GM23338 (cell line): Measurements from ENCODE around the gene BCL2L2.

ENCODE experiments used
- CREB1 ChIP-seq: fragments of 250-450 bp; sonication (Bioruptor Pico); IDR thresholded peaks from 2 replicates; pipeline ENCODE4 v1.5.0; 2020; ENCODE audit warnings: low read depth, mild to moderate bottlenecking, moderate library complexity
- CTCF ChIP-seq, 2 experiments: fragments of 200-600 bp in 1 of 2; sonication (generic) in 1 of 2; conservative IDR thresholded peaks; 2 replicates each; pipeline versions ENCODE4 v1.5.1 to v1.6.1; 2016 to 2017; ENCODE audit warnings: antibody characterized with exemption in 2 of 2, low read depth in 2 of 2, mild to moderate bottlenecking in 2 of 2, moderate library complexity in 1 of 2
- ETS1 ChIP-seq: IDR thresholded peaks from 2 replicates; pipeline ENCODE4 v1.6.1; 2016; ENCODE audit warnings: antibody characterized with exemption
- EZH2 ChIP-seq: fragments of 200-600 bp; sonication (generic); IDR thresholded peaks from one replicate; pipeline ENCODE4 v1.8.0; 2017; ENCODE audit warnings: antibody characterized with exemption, mild to moderate bottlenecking, low read depth; ENCODE audit not compliant: unreplicated experiment
- EZH2phosphoT487 ChIP-seq: fragments of 200-600 bp; sonication (generic); IDR thresholded peaks from one replicate; pipeline ENCODE4 v1.8.1; 2018; ENCODE audit warnings: antibody characterized with exemption; ENCODE audit not compliant: unreplicated experiment
- JUNB ChIP-seq: IDR thresholded peaks from one replicate; pipeline ENCODE4 v1.6.1; 2016; ENCODE audit warnings: antibody characterized with exemption; ENCODE audit not compliant: unreplicated experiment
- NANOG ChIP-seq: IDR thresholded peaks from 2 replicates; pipeline ENCODE4 v1.6.1; 2016; ENCODE audit warnings: antibody characterized with exemption, borderline replicate concordance
- POLR2AphosphoS5 ChIP-seq: IDR thresholded peaks from 2 replicates; pipeline ENCODE4 v1.6.1; 2016; ENCODE audit warnings: antibody characterized with exemption, low read depth
- STAT1 ChIP-seq: IDR thresholded peaks from one replicate; pipeline ENCODE4 v1.6.1; 2016; ENCODE audit warnings: antibody characterized with exemption; ENCODE audit not compliant: unreplicated experiment
- ZNF114 ChIP-seq: fragments of 250-450 bp; sonication (Bioruptor Pico); IDR thresholded peaks from 2 replicates; pipeline ENCODE4 v1.5.0; 2020; ENCODE audit warnings: mild to moderate bottlenecking, moderate library complexity
- ZNF331 ChIP-seq: fragments of 250-450 bp; sonication (Bioruptor Pico); IDR thresholded peaks from 2 replicates; pipeline ENCODE4 v1.5.0; 2020; ENCODE audit warnings: low read depth, mild to moderate bottlenecking, moderate library complexity
- TF ChIP-seq, protein P1 (sequence below): IDR thresholded peaks from one replicate; pipeline ENCODE4 v1.6.1; 2018; ENCODE audit warnings: antibody characterized with exemption; ENCODE audit not compliant: unreplicated experiment
- TF ChIP-seq, protein P2 (sequence below): fragments of 250-450 bp; sonication (Bioruptor Pico); IDR thresholded peaks from 2 replicates; pipeline ENCODE4 v1.5.0; 2020; ENCODE audit warnings: mild to moderate bottlenecking, moderate library complexity

DNA sequence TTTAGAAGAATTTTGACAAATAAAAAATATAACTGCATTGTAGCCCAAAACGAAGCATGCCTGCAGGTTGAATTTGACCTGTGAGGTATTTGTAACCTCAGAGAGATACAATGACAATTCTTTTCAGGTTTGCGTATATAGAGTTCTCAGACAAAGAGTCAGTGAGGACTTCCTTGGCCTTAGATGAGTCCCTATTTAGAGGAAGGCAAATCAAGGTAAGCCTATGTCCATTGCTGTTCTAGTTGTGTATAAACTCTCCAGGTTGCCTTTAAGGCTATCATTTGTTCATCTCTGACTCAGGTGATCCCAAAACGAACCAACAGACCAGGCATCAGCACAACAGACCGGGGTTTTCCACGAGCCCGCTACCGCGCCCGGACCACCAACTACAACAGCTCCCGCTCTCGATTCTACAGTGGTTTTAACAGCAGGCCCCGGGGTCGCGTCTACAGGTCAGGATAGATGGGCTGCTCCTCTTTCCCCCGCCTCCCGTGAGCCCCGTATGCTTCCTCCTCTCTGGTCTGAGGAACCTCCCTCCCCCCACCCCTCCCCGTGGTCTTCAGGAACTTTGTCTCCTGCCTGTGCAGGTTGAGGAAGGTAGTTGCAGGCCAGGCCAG is 17.3 kb downstream of the BCL2L2 start:
- TF ChIP-seq CTCF (conservative IDR thresholded peaks at IDR 0.05; ENCODE audit: low read depth in 2 of 2) (no peak), POLR2AphosphoS5 (no peak), CREB1 (CRISPR knock-in tag) (no peak), EZH2phosphoT487 (no peak), EZH2 (no peak), ETS1 (no peak), JUNB (no peak), NANOG (no peak), ZNF114 (CRISPR knock-in tag) (no peak), STAT1 (no peak), ZNF331 (CRISPR knock-in tag) (no peak)
- TF ChIP-seq, protein P1, sequence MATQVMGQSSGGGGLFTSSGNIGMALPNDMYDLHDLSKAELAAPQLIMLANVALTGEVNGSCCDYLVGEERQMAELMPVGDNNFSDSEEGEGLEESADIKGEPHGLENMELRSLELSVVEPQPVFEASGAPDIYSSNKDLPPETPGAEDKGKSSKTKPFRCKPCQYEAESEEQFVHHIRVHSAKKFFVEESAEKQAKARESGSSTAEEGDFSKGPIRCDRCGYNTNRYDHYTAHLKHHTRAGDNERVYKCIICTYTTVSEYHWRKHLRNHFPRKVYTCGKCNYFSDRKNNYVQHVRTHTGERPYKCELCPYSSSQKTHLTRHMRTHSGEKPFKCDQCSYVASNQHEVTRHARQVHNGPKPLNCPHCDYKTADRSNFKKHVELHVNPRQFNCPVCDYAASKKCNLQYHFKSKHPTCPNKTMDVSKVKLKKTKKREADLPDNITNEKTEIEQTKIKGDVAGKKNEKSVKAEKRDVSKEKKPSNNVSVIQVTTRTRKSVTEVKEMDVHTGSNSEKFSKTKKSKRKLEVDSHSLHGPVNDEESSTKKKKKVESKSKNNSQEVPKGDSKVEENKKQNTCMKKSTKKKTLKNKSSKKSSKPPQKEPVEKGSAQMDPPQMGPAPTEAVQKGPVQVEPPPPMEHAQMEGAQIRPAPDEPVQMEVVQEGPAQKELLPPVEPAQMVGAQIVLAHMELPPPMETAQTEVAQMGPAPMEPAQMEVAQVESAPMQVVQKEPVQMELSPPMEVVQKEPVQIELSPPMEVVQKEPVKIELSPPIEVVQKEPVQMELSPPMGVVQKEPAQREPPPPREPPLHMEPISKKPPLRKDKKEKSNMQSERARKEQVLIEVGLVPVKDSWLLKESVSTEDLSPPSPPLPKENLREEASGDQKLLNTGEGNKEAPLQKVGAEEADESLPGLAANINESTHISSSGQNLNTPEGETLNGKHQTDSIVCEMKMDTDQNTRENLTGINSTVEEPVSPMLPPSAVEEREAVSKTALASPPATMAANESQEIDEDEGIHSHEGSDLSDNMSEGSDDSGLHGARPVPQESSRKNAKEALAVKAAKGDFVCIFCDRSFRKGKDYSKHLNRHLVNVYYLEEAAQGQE: no peak
- TF ChIP-seq, protein P2, sequence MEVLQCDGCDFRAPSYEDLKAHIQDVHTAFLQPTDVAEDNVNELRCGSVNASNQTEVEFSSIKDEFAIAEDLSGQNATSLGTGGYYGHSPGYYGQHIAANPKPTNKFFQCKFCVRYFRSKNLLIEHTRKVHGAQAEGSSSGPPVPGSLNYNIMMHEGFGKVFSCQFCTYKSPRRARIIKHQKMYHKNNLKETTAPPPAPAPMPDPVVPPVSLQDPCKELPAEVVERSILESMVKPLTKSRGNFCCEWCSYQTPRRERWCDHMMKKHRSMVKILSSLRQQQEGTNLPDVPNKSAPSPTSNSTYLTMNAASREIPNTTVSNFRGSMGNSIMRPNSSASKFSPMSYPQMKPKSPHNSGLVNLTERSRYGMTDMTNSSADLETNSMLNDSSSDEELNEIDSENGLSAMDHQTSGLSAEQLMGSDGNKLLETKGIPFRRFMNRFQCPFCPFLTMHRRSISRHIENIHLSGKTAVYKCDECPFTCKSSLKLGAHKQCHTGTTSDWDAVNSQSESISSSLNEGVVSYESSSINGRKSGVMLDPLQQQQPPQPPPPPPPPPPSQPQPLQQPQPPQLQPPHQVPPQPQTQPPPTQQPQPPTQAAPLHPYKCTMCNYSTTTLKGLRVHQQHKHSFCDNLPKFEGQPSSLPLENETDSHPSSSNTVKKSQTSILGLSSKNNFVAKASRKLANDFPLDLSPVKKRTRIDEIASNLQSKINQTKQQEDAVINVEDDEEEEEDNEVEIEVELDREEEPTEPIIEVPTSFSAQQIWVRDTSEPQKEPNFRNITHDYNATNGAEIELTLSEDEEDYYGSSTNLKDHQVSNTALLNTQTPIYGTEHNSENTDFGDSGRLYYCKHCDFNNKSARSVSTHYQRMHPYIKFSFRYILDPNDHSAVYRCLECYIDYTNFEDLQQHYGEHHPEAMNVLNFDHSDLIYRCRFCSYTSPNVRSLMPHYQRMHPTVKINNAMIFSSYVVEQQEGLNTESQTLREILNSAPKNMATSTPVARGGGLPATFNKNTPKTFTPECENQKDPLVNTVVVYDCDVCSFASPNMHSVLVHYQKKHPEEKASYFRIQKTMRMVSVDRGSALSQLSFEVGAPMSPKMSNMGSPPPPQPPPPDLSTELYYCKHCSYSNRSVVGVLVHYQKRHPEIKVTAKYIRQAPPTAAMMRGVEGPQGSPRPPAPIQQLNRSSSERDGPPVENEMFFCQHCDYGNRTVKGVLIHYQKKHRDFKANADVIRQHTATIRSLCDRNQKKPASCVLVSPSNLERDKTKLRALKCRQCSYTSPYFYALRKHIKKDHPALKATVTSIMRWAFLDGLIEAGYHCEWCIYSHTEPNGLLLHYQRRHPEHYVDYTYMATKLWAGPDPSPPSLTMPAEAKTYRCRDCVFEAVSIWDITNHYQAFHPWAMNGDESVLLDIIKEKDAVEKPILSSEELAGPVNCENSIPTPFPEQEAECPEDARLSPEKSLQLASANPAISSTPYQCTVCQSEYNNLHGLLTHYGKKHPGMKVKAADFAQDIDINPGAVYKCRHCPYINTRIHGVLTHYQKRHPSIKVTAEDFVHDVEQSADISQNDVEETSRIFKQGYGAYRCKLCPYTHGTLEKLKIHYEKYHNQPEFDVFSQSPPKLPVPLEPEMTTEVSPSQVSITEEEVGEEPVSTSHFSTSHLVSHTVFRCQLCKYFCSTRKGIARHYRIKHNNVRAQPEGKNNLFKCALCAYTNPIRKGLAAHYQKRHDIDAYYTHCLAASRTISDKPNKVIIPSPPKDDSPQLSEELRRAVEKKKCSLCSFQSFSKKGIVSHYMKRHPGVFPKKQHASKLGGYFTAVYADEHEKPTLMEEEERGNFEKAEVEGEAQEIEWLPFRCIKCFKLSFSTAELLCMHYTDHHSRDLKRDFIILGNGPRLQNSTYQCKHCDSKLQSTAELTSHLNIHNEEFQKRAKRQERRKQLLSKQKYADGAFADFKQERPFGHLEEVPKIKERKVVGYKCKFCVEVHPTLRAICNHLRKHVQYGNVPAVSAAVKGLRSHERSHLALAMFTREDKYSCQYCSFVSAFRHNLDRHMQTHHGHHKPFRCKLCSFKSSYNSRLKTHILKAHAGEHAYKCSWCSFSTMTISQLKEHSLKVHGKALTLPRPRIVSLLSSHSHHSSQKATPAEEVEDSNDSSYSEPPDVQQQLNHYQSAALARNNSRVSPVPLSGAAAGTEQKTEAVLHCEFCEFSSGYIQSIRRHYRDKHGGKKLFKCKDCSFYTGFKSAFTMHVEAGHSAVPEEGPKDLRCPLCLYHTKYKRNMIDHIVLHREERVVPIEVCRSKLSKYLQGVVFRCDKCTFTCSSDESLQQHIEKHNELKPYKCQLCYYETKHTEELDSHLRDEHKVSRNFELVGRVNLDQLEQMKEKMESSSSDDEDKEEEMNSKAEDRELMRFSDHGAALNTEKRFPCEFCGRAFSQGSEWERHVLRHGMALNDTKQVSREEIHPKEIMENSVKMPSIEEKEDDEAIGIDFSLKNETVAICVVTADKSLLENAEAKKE (CRISPR knock-in tag): no peak
